Keratinocyte (primary cell): ENCODE measurements around the gene PCBD1.

Source experiments
- EZH2 ChIP-seq: IDR thresholded peaks from one replicate; pipeline ENCODE4 v1.6.1; 2012; ENCODE audit warnings: inconsistent platforms, mild to moderate bottlenecking, low read length, moderate library complexity
- TF ChIP-seq, protein P1 (sequence below), 3 experiments: IDR thresholded peaks in 1 of 3; conservative IDR thresholded peaks in 1 of 3; optimal IDR thresholded peaks in 1 of 3; 2 replicates in 2 of 3; 3 replicates in 1 of 3; pipeline versions ENCODE3 to v1.5.1; 2011; ENCODE audit warnings: low read length in 3 of 3, mild to moderate bottlenecking in 3 of 3, moderate library complexity in 2 of 3, control low read depth in 1 of 3, inconsistent platforms in 1 of 3; ENCODE audit not compliant: insufficient read depth in 2 of 3; ENCODE audit errors: extremely low read depth in 1 of 3

DNA sequence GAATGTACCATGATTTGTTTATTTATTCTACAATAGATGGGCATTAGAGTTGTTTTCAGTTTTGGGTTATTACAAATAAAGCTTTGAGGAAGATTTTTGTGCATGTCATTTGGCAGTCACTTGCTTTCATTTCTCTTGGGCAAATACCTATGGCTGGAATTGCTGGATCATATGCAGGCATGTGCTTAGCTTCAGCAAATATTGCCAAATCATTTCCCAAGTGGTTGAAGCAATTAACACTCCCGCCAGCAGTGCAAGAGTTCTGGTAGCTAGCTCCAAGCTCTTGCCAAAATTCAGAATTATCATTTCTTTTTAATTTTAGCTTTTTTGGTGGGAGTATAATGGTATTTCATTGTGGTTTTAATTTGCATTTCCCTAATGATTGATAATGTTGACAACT is 32.9 kb upstream of the PCBD1 start:
- TF ChIP-seq, protein P1, sequence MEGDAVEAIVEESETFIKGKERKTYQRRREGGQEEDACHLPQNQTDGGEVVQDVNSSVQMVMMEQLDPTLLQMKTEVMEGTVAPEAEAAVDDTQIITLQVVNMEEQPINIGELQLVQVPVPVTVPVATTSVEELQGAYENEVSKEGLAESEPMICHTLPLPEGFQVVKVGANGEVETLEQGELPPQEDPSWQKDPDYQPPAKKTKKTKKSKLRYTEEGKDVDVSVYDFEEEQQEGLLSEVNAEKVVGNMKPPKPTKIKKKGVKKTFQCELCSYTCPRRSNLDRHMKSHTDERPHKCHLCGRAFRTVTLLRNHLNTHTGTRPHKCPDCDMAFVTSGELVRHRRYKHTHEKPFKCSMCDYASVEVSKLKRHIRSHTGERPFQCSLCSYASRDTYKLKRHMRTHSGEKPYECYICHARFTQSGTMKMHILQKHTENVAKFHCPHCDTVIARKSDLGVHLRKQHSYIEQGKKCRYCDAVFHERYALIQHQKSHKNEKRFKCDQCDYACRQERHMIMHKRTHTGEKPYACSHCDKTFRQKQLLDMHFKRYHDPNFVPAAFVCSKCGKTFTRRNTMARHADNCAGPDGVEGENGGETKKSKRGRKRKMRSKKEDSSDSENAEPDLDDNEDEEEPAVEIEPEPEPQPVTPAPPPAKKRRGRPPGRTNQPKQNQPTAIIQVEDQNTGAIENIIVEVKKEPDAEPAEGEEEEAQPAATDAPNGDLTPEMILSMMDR (optimal IDR thresholded peaks at IDR 0.05 in 1 of 3, IDR thresholded peaks at IDR 0.05 in 1 of 3, conservative IDR thresholded peaks at IDR 0.05 in 1 of 3; ENCODE audit: extremely low read depth in 1 of 3, insufficient read depth in 2 of 3, low read length in 3 of 3) = no peak
- TF ChIP-seq EZH2 = no peak
